SHP77 (cell line): ENCODE results near the gene NEK9.
"Not testable (repeated sequence)": the region's sequence is repeated elsewhere in the genome, so short reads cannot be mapped to it uniquely, and the experiment has no call there.

Source experiments
- DNase-seq, 2 experiments: peaks; one replicate each; lab custom pipeline; 2025; lab: John Stamatoyannopoulos, UW

Gene NEK9

DNA sequence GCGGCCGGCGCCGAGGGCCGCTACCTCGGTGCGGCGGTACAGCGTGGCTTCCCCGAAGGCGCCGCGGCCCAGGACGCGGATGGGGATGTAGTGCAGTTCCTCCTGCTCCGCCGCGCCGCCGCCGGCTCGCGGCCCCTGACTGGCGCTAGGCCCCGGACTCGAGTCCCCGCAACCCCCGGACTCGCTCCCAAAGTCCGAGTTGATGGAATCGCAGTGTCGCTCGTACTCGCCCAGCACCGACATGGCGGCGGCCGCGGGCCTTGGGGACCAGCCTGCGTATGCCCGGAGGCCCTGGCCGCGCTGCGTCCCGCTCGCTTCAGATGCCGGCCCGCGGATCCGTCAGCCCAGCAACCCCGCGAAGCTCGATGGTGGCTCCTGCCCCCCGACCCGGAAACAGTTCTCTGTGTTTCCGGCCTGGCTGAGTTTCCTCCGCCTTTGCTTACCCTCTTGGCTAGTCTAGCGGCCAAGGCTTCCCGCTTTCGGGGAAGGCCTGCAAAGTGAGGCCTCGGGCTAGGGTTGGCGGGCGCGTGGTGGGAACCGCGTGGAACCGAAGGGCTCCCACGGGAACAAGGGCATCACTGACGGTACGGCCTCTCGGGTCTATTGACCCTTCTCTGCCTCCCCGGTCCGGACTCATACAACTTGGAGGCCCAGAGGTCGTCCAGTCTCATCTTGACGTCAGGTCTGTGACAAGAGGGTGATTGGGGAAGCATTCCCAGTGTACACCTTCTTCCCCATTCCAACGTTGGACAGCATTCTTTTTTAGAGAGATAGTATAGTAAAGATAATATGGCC, at the start of gene NEK9:
NEK9 (minus strand) TSS at position 370 of the 795 bp plus-strand sequence; CDS start at position 243, 127 bp downstream.
- DNase-seq, result peak; percentile 83 to 91

DNA sequence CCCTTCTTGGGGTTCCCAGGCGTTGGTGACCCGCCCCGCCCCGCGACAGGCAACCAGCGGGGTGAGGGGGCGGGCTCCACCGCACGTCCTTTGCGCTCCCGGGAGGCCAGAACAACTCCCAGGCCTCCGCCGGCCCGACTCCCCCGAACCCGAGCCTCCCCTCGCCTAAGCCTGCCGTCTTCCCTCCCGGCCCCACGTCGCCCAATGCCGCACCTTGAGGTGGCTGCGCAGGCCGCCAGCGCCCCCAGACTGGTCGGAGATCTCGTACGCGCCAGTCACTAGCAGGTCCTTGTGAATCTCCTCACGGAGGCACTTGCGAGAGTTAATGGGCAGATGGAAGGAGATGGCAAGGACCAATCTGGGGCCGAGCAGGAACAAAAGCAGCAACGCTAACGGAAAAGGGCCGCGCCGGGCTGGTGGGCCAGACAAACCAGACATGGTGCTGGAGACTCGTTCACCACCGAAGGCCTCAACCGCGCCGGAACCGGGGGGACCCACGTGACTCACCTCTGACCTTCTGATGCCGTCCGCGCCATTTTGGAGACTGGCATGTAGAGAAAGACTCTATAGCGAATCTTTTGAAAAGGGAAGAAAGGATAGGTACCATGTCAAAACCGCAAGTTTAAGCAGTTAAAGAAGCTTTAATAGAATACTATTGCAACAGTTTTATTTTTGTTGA, 49.4 kb upstream of the NEK9 start, which contains the start of gene TMED10:
TMED10 (minus strand) TSS at position 471 of the 679 bp plus-strand sequence; CDS start at position 438, 33 bp downstream.
- peak; percentile 84 to 89 for DNase-seq

DNA sequence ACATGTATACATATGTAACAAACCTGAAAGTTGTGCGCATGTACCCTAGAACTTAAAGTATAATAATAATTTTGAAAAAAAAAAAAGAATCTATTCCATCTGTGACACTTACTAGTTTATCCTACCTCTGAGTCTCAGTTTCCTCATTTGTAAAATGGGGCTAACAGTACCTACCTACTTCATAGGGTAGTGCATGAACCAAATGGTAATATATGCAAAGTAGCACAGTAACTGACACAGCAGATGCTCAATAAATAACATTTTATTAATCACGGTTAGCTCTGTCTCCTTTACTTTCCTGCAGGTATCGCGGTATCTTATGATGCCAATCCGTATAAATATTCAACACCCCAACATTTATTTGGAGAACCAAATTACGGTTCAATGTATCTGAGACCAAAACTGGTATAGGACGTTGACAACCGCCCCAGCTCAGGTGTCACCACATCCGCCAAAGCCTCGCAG, 48.9 kb upstream of the NEK9 start:
- no peak for DNase-seq

DNA sequence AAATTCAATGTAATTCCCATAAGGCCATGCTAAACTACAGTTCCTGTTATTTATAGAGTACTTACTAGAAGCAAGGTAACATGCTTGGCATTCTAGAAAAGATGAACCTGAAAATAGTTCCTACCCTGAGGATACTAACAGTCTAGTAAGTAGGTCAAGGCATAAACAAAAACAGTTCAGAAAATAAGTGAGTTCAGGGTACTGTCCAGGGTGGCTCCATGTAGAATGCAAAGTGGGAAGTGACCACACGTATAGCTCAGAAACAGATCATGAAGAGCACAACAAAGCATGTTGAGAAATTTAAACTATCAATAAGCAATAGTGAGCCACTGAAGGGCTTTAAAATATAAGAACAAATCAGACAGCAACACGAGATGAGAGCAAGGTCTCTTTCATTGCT, 47.2 kb upstream of the NEK9 start:
- DNase-seq, result no peak

DNA sequence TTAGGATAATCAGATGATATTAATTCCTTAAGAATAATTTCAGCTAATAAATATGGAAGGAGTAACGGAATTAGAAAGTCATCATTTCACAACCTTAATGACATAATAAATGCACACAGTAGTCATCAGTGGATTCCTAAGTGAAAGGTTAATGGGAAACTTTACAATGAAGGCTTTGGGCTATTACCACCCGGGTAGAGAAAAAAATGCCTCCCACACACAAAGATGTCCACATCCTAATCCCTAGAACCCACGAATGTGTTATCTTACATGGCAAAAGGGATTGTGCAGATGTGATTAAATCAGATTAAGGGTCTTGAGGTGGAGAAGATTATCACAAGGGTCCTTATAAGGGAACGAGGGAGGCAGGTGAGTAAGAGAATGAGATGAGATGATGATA, 43.9 kb upstream of the NEK9 start:
- DNase-seq, result no peak

DNA sequence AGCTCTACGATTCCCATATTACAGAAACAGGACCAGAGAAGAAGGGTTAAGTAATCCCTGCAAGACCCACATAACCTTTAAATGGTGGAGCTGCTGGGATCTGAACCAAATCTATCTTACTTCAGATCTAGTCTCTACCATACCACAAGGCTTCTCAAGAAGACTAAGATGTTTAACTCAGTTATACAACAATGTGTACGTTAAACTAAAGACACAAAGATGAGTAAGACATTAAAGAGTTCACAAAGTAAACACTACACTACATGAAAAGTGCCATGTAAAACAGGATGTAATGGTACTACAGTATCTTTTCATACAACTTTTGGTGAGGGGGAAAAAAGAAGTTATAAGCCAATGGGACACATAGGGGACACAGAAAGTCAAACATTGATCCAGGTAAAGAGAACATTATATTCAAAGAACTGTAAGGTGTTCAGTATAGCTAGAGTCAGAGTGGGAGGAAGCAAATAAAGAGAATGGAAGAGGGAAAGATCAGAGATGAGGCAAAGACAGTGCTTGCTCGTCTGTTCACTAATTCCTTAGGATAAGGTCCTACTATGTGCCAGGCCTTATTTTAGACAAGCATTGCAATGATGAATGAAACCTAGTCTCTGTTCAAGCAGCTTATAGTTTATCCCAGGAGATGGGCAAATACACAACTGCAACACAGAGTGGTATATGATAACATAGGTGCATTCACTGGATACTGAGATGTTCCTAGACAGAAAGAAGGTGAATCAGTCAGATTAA, 41.9 kb upstream of the NEK9 start:
- no peak for DNase-seq

DNA sequence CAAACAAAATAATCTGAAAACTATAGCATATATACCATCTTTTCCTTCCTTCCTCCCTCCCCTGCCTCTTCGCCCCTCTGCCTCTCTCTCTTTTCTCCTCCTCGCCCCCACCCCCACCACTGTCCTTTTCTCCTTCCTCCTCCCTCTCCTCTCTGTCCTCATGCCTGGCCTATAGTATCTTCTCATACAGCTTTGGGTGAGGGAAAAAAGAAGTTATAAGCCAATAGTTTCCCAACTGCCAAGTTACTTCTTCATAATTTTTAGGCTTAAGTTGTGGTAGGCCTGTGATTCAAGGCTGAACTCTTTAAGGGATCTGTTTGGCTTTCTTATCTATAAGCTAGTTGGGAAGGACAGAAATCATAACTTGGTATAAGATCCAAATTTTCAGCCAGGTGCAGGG, 40.5 kb upstream of the NEK9 start:
- no peak for DNase-seq

DNA sequence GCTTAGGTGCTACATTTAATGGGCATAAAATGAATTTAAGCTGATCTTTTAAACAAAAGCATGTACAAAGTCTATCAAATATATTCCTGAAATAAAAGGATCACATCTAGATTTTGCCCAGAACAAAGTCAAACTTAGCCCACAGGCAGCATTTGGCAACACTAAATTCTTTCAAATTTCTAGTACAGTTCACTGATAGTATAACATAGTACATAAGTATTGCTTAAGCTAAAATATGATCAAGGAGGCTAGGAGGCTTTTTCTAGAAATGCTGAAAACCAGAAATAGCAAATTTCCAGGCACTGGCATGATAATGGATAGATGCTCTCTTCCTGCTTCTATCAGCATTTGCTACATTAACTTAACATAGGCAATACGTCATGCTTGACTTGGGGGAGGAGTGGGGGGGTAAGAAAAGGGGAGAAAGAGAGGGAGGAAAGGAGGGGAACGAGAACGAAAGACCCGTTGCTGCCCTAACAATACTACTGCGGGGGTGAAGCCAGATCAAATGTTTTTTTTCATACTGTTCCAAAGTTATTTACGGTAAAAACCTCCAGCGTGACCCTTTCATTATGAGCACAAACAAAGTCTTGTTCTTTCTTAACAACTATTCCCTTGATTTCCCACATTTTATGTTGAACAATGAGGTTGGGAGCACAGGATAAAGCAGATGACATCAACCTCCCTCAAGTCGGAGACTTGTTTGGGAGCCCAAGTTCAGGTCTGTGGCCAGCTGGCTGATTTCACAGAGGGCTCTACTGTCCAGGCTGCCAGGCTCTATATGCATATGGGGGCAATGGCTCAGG, 38.9 kb upstream of the NEK9 start:
- DNase-seq, result no peak

DNA sequence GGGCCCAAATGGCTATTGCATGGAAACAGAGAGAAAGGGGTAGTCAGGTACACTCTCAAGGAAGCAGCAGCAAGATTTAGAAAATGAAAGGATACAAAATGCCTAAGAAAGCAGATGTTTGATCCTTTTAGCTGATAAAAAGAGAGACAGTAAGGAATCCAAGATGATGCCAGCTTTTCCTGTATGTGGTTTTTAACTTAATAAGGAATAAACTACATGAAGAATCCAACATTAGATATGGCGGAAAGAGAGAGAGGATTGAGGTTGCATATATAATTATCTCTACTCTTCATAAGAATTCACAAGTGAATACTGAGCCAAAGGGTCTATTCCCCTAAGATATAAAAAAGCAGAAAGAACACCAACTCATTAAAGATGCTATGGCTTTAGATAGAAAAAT, 38.0 kb upstream of the NEK9 start:
- DNase-seq, result no peak

DNA sequence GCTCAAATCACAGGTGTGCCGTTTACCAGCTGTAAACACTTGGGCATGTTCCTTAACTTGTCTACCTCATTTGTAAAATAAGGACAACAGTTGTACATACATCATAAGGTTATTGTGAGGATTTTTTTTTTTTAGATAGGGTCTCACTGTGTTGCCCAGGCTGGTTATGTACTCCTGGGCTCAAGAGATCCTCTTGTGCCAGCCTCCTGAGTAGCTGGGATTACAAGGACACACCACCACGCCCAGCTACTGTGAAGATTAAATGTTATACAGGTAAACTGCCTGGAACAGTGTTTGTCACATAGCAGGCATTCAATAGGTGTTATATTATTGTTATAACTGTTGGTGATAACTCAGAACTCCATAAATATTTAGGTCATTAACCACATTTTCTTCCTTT, 36.8 kb upstream of the NEK9 start:
- DNase-seq, result no peak

DNA sequence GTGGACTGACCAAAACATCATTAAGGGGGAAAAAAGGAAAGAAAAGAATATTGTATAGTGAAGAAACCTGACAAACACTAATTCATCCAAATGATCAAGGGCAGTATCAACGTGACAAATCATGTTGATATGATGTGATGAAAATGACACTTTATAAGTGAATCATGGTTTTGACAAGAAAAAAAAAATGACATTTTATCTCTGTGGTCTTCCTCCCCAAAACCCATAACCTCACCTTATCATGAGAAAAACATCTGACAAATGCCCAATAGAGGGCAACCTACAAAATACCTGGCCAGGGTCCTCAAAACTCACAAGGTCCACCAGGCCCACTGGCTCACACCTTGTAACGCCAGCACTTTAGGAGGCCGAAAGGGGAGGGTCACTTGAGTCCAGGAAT, 35.8 kb upstream of the NEK9 start:
- no peak for DNase-seq

DNA sequence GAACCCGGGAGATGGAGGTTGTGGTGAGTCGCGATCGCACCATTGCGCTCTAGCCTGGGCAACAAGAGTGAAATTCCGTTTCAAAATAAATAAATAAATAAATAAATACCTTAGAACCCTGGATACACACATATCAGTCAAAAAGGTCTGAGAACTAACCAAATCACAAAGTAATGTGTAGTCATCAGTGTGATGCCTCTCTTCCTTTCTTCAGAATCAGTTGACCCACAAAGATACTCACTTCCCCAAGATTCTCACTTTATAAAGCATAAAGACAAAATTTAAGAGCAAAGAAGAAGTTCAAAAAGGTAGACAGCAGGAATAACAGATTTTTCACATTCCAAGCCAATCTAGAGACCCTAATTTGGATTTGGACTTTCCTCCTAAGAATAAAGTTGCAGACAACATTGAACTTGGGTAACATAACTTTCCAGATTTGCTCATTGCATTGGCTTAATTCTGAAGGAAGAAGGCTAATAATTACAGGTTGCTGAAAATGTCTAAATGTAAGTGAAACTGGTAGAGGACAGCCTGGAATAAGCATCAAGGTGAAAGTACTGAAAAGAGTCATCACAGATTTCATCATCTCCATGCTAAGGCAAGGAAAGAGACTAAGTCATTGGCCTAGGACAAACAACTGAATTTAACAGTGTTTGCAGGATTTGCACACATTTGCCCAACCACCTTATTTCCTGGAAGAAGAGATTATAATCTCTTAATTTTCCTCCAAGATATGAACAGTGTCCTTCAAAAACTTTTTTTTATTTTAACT, 32.2 kb upstream of the NEK9 start:
- no peak for DNase-seq

DNA sequence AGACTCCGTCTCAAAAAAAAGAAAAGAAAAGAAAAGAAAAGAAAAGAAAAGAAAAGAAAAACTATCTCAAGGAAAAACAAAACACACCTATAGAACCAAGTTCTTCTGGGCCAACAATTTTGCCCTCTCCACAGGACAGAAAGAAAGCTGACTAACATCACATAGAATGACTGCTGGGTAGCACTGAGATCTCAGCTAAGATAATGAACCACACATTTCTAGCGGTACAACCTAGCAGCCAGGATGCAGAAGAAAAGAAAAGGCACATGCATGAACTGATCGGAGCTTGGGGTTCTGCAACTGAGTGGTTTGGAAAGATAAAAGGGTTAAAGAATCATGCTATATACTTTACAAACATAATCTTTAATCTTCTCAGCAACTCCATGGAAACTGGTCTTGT, 30.1 kb upstream of the NEK9 start:
- no peak for DNase-seq

DNA sequence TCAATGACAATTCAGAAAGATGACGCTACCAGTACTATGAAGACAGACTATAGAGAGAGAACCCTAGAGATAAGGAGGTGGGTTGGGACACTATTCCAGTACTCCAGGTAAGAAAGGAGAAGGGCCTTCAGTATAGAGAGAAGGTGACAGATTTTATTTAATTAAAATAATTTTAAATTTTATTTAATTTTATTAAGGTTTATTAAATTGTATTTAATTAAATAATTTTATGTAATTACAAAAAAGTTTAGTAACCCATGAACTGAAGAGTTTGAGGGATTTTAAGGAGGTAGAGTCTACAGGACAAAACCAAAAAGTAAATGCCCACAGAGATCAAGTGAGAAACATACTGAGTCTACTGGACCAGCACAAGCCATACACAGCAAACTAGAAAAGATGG, 29.3 kb upstream of the NEK9 start:
- DNase-seq, result no peak

DNA sequence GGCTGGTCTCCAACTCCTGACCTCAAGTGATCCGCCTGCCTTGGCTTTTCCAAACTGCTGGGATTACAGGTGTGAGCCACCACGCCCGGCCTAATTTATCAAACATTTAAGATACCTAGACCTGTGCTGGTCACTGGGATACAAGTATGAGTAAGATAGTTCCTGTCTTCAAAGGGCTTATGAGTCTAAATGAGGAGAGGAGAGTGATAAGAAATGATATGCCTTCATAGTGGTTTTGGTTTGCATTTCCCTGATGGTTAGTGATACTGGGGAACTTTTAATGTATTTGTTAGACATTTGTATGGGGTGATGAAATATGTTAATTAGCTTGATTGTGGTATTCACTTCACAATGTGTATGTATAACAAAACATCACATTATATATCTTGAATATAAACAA, 28.3 kb upstream of the NEK9 start:
- DNase-seq, result no peak

DNA sequence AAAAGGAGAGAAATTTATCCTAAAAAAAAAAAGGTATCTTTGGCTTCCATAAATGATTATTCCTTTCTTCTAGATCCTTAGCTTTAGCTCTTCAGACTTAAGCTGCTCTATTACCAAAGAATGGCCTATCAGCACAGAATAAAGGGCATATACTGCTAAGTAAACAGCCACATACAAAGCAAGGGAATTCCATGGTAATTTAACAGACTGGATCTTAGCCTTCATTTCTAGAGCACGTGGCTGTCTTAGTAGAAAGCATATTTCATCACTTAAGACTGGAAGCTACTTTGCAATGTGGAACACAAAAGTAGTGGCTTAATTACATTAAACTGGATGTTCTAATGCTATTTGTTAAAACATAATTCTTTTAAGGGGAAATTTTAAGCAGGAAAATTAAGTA, 26.4 kb upstream of the NEK9 start:
- DNase-seq, result no peak

DNA sequence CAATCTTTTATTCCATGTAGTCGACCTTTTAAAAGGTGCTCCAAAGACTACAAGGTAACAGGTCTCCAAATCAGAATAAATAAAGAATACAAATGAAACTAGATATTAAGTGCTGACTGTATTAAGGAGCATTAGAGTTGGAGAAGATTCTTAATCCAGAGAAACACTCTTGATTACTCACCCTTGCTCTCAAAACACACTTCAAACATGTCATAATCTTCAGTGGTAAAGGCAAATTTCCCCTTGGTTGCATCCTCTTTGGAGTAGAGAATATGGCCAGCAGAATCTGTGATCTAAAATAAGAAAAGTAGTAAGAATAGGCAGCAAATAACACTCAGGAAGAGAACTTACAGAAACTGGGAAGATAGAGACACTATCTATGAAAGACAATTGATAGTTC, 25.0 kb upstream of the NEK9 start:
- DNase-seq, result no peak

DNA sequence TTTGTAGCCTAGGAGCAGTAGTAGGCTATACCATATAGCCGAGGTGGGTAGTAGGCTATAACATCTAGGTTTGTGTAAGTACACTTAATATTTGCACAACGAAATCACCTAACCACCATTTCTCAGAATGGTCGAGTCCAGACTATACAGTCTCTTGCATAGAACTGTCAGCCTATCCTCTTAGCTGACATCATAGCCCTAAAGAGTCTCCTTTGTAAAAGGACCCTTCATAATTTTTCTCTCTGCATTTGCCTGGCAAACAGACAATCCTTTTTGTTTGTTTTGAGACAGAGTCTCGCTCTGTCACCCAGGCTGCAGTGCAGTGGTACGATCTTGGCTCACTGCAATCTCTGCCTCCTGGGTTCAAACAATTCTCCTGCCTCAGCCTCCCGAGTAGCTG, 23.8 kb upstream of the NEK9 start:
- DNase-seq, result not testable (repeated sequence)

DNA sequence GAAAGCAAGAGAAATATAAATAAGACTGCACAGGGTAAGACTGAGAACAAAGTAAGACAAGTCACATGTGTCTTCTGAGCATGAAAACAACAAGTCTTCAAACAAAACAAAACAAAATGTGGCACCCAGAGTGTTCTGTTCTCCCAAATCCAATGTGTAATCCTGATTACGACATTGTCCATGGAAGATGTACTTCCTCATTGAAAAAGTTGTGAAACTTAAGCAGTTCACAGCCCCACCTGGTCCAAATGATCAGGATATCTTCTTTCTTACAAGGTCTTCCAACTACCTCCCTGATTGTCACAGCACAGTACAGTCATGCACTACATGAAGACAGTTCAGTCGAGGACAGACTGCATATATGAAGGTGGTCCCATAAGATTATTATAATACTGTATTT, 23.3 kb upstream of the NEK9 start:
- no peak for DNase-seq

DNA sequence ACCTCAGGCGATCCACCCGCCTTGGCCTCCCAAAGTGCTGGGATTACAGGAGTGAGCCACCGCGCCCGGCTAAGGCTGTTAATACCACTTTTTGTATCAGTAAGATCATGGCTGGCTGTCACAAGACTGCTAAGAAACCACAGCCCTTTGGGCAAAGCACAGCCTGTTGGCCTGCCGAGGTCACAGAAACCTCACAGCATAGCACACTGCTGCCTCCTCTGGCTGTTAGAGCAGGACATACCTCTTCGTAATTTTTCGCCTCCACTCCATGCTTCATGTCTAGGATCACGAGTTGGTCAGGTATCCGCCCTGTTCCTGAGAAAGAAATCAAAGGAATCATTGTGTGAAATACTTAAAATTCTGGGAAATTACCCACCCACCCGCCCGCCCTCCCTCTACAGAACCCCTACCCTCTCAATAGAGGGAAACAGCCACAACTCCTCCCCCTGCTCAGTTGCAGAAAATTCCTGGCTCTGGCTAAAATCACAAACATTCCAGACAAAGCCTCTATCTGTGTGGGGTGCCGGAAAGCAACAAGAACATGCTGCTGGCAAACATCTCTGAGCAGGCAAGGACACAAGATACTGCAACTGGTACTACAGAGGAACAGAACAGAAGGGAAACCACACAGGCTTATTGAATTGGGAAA, 20.7 kb upstream of the NEK9 start:
- no peak for DNase-seq

DNA sequence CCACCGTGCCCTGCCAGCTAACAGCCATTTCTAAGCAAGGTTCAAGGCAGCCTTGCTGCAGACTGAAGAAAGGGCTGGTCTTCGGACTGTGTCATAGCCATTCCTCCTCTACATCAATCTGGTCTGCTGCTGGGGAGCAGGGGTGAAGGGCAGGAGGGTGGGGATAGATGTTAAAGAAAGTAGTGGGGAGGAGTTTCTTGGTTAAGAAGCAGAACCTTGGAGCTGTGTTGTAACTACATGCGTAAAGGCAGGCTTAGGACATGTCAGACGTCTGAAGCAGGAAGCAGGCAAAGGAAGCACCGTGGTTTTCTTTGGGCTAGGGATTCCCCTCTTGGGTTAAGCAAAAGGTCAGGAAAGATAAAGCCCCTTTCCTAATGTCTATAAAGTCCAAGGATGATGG, 18.1 kb upstream of the NEK9 start:
- no peak for DNase-seq
